SU-DHL-6 (cell line): ENCODE data around the gene C5orf46.

Experiments used
- EZH2phosphoT487 ChIP-seq: fragments of 200-600 bp; sonication (generic), shearing (Covaris generic); conservative IDR thresholded peaks from 2 replicates; pipeline ENCODE4 v1.6.1; 2018; ENCODE audit warnings: mild to moderate bottlenecking, antibody characterized with exemption, low read length, moderate library complexity, mixed read lengths
- TF ChIP-seq, protein P1 (sequence below): fragments of 200-600 bp; sonication (generic); IDR thresholded peaks from one replicate; pipeline ENCODE4 v1.5.1; 2017; ENCODE audit warnings: antibody characterized with exemption, mild to moderate bottlenecking, low read length, moderate library complexity; ENCODE audit not compliant: insufficient read depth, poor library complexity, severe bottlenecking

DNA sequence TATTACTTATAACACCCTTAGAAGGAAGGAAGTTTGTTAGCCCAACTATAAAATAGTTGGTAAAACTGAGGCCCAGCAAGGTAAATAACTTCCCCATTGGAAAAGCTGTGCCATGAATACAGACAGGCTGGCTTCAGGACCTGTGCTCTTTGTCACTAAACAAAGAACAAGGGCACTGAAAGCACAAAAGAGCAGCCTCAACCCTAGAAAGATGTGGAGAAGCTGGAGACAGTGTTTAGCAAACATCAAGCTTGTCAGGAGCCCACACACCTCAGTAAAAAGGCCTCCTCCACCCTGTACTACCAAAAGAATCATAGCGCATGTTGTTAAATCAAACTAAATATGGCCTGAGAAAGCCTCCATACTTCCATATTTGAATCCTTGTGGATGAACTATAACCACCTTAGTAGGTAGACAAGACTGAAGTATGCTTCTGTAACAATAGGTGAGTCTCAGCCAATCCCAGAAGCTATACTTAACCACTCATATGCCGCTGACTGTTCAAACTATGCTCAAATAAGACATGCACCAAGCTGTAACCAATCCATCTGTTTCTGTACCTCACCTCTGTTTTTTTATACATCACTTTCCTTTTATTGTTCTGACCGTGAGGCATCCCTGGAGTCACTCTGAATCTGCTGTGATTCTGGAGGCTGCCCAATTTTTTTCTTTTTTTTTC, 46.2 kb downstream of the C5orf46 start:
- TF ChIP-seq, protein P1, sequence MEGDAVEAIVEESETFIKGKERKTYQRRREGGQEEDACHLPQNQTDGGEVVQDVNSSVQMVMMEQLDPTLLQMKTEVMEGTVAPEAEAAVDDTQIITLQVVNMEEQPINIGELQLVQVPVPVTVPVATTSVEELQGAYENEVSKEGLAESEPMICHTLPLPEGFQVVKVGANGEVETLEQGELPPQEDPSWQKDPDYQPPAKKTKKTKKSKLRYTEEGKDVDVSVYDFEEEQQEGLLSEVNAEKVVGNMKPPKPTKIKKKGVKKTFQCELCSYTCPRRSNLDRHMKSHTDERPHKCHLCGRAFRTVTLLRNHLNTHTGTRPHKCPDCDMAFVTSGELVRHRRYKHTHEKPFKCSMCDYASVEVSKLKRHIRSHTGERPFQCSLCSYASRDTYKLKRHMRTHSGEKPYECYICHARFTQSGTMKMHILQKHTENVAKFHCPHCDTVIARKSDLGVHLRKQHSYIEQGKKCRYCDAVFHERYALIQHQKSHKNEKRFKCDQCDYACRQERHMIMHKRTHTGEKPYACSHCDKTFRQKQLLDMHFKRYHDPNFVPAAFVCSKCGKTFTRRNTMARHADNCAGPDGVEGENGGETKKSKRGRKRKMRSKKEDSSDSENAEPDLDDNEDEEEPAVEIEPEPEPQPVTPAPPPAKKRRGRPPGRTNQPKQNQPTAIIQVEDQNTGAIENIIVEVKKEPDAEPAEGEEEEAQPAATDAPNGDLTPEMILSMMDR: no peak
- TF ChIP-seq EZH2phosphoT487: no peak
